GM10847 (cell line): ENCODE measurements around the gene ALX3.

ENCODE experiments used
- POLR2A ChIP-seq: IDR thresholded peaks from 2 replicates; pipeline ENCODE4 v1.6.1; 2011; ENCODE audit not compliant: insufficient read length; ENCODE audit errors: extremely low read depth

ALX3 gene

GRCh38 chr1:110060034-110060661, 10.3 kb downstream of the ALX3 start:
- TF ChIP-seq POLR2A = no peak

- no peak for TF ChIP-seq POLR2A
Observed at GRCh38 chr1:110059133-110059863, 11.2 kb downstream of the ALX3 start.

- TF ChIP-seq POLR2A = no peak
Observed at GRCh38 chr1:110058591-110058990, 11.9 kb downstream of the ALX3 start.

- TF ChIP-seq POLR2A = no peak
Observed at GRCh38 chr1:110057963-110058518, 12.4 kb downstream of the ALX3 start.

GRCh38 chr1:110056776-110057175, 13.7 kb downstream of the ALX3 start:
- TF ChIP-seq POLR2A = no peak

- no peak for TF ChIP-seq POLR2A
Observed at GRCh38 chr1:110056285-110056683, 14.2 kb downstream of the ALX3 start.

GRCh38 chr1:110055493-110056284, 14.8 kb downstream of the ALX3 start:
- TF ChIP-seq POLR2A = no peak

GRCh38 chr1:110053552-110054428, 16.7 kb downstream of the ALX3 start:
- TF ChIP-seq POLR2A = no peak

- TF ChIP-seq POLR2A = no peak
Observed at GRCh38 chr1:110051262-110051648, 19.2 kb downstream of the ALX3 start.

GRCh38 chr1:110050602-110051261, 19.7 kb downstream of the ALX3 start:
- no peak for TF ChIP-seq POLR2A

- TF ChIP-seq POLR2A = no peak
Observed at GRCh38 chr1:110049801-110050601, 20.5 kb downstream of the ALX3 start.

GRCh38 chr1:110048923-110049601, 21.4 kb downstream of the ALX3 start:
- no peak for TF ChIP-seq POLR2A

GRCh38 chr1:110048240-110048639, 22.2 kb downstream of the ALX3 start:
- no peak for TF ChIP-seq POLR2A

- no peak for TF ChIP-seq POLR2A
Observed at GRCh38 chr1:110047463-110047862, 23.0 kb downstream of the ALX3 start.
